Fibroblast of skin of left biceps (primary cell): ENCODE measurements around the gene OR1F1.
"Not testable (repeated sequence)": the region's sequence is repeated elsewhere in the genome, so short reads cannot be mapped to it uniquely, and the experiment has no call there.

Experiments used
- DNase-seq, 2 experiments: peaks; one replicate each; pipeline ENCODE4 v3.0.0-alpha.2; 2013; ENCODE audit warnings: low read depth in 2 of 2

OR1F1 gene

GRCh38 chr16:3150346-3151218 lies 37.4 kb upstream of the OR1F1 start:
- peak; percentile 89 to 91 for DNase-seq

- DNase-seq = no peak
Observed at GRCh38 chr16:3152027-3152276, 36.1 kb upstream of the OR1F1 start.

- peak; percentile 81 to 82 for DNase-seq
Observed at GRCh38 chr16:3152277-3152990, 35.6 kb upstream of the OR1F1 start.

- DNase-seq = no peak
Observed at GRCh38 chr16:3152991-3153368, 35.0 kb upstream of the OR1F1 start.

- no peak for DNase-seq
Observed at GRCh38 chr16:3155181-3155580, 32.8 kb upstream of the OR1F1 start.

- no peak for DNase-seq
Observed at GRCh38 chr16:3155972-3156371, 32.0 kb upstream of the OR1F1 start.

- DNase-seq = peak; percentile 89 to 91
Observed at GRCh38 chr16:3157229-3158025, 30.6 kb upstream of the OR1F1 start.

- DNase-seq = no peak
Observed at GRCh38 chr16:3158026-3158509, 29.9 kb upstream of the OR1F1 start.

GRCh38 chr16:3158510-3159314 lies 29.3 kb upstream of the OR1F1 start:
- peak in 1 of 2 experiments; percentile 58 for DNase-seq

GRCh38 chr16:3161235-3162018 lies 26.6 kb upstream of the OR1F1 start:
- DNase-seq = no peak

- no peak for DNase-seq
Observed at GRCh38 chr16:3164121-3164991, 23.6 kb upstream of the OR1F1 start.

GRCh38 chr16:3165111-3165822 lies 22.7 kb upstream of the OR1F1 start:
- no peak for DNase-seq

GRCh38 chr16:3166505-3166886 lies 21.5 kb upstream of the OR1F1 start:
- no peak for DNase-seq

GRCh38 chr16:3168729-3169128 lies 19.3 kb upstream of the OR1F1 start:
- DNase-seq = not testable (repeated sequence)

- DNase-seq = no peak
Observed at GRCh38 chr16:3170440-3171180, 17.4 kb upstream of the OR1F1 start.

- no peak for DNase-seq
Observed at GRCh38 chr16:3171181-3171854, 16.7 kb upstream of the OR1F1 start.

GRCh38 chr16:3171855-3172593 lies 16.0 kb upstream of the OR1F1 start:
- DNase-seq = no peak
